PC-9 (cell line): ENCODE measurements around the gene RIMS4. TPM values are rescaled to one million over a fixed set of nuclear protein-coding genes. Genes with fewer than 3 reads are reported as not detected.

Source experiments
- BruUV-seq: library from RNA; stranded (reverse); fragments of 400-500 nt; replicated peaks from 2 replicates; lab custom pipeline; 2021; lab: Mats Ljungman, UMichigan
- CTCF ChIA-PET: fragments of 300-600 bp; sonication (Branson Sonifier 250); formaldehyde crosslinking; loops from one replicate; lab custom pipeline; 2022; ENCODE audit warnings: antibody characterized with exemption; lab: Charles Lee
- POLR2A ChIA-PET: fragments of 300-600 bp; sonication (Branson Sonifier 250); formaldehyde crosslinking; loops from one replicate; lab custom pipeline; 2022; ENCODE audit warnings: antibody characterized with exemption; ENCODE audit not compliant: unreplicated experiment; lab: Charles Lee
- DNase-seq, 2 experiments: peaks; one replicate each; pipeline versions ENCODE4 v3.0.0 to v3.0.0-alpha.2; 2015 to 2022; ENCODE audit warnings: mixed read lengths in 1 of 2
- H2AFZ ChIP-seq: fragments of 200-600 bp; sonication (generic); 2 replicates; pipeline ENCODE4 v1.8.1; 2017; ENCODE audit warnings: antibody characterized with exemption
- H3F3A ChIP-seq: fragments of 200-600 bp; sonication (generic); 2 replicates; pipeline ENCODE4 v1.8.1; 2017; ENCODE audit warnings: antibody characterized with exemption, mild to moderate bottlenecking, low read depth; ENCODE audit not compliant: insufficient read depth
- H3K27ac ChIP-seq: fragments of 200-600 bp; sonication (generic); 2 replicates; pipeline ENCODE4 v1.6.1; 2016; ENCODE audit warnings: mixed run types
- H3K27me3 ChIP-seq: fragments of 200-600 bp; sonication (generic); 2 replicates; pipeline ENCODE4 v1.6.1; 2016; ENCODE audit warnings: low read depth, mixed run types; ENCODE audit not compliant: insufficient read depth
- H3K36me3 ChIP-seq: fragments of 200-600 bp; sonication (generic); 2 replicates; pipeline ENCODE4 v1.6.1; 2016; ENCODE audit warnings: low read depth, mixed run types
- H3K4me1 ChIP-seq: fragments of 200-600 bp; sonication (generic); replicated peaks from 2 replicates; pipeline ENCODE4 v1.6.1; 2016; ENCODE audit warnings: mixed run types; ENCODE audit not compliant: insufficient read depth
- H3K4me2 ChIP-seq: fragments of 200-600 bp; sonication (generic); 2 replicates; pipeline ENCODE4 v1.6.1; 2017; ENCODE audit warnings: mixed run types
- H3K4me3 ChIP-seq: fragments of 200-600 bp; sonication (generic); 2 replicates; pipeline ENCODE4 v1.6.1; 2016; ENCODE audit warnings: mixed run types
- H3K79me2 ChIP-seq: fragments of 200-600 bp; sonication (generic); 2 replicates; pipeline ENCODE4 v1.6.1; 2017; ENCODE audit warnings: low read depth, mixed run types
- H3K9me2 ChIP-seq: fragments of 200-600 bp; sonication (generic); 2 replicates; pipeline ENCODE4 v1.8.1; 2017; ENCODE audit warnings: mild to moderate bottlenecking; ENCODE audit not compliant: insufficient read depth
- H3K9me3 ChIP-seq: fragments of 200-600 bp; sonication (generic); 2 replicates; pipeline ENCODE4 v1.8.1; 2016; ENCODE audit warnings: low read depth; ENCODE audit not compliant: insufficient read depth
- H4K20me1 ChIP-seq: fragments of 200-600 bp; sonication (generic); 2 replicates; pipeline ENCODE4 v1.8.1; 2017; ENCODE audit not compliant: insufficient read depth
- EZH2 ChIP-seq: fragments of 200-600 bp; sonication (generic); IDR thresholded peaks from 2 replicates; pipeline ENCODE4 v1.8.0; 2017; ENCODE audit warnings: antibody characterized with exemption, low read depth
- intact Hi-C: fragments of 100-400 bp; cut with micrococcal nuclease; formaldehyde crosslinking; loops from one replicate; pipeline ENCODE4 v1.10.0; 2022; ENCODE audit not compliant: unreplicated experiment
- total RNA-seq: library from RNA; stranded (reverse); gene quantifications from 2 replicates; pipeline ENCODE4 v1.2.3, GENCODE V29; 2021
- TF ChIP-seq, protein P1 (sequence below): fragments of 200-600 bp; sonication (generic); conservative IDR thresholded peaks from 2 replicates; pipeline ENCODE4 v1.6.1; 2017; ENCODE audit warnings: mixed run types, antibody characterized with exemption, mild to moderate bottlenecking, moderate library complexity

RIMS4 gene
- total RNA-seq, 1 experiment from 2014 or later = 0.13 TPM

DNA sequence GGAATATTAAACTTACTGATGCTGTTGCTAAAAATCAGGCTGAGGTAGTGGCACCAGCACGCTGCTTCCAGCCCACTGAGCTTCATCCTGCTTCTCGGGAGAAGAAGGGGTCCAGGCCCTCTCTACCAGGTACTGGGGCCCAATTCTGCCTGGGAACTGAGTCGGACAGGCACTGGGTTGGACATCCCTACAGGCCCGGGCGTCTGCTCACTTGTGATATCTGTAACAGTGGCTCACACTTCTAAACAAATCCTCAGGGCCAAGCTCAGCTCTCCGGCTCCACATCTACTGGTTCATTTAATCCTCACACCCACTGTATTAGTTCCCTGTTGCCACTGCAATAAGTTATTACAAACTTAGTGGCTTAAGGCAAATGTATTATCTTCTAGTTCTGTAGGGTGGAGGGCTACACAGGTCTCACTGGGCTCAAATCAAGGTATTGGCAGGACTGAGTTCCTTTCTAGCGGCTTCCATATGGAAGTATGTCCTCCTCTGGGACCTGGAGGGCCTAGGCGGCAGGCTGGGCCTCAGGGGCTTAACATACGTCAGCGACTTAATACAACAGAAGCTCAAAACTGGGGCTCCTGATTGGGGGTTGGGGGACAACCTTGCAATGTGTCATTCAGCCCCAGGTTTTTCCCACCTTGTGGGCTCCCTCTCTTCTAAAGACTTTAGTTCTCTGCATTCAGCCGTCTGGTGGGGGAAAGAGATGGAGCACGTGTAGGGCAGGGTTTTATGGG lies 66.3 kb downstream of the RIMS4 start:
- peaks cover 22% of the 10 kb centered on the region for H3F3A ChIP-seq
- ChIA-PET CTCF (interaction anchor here (0.5 kb wide), 1 partner anchor 123 kb away, joined by 9 read pairs; no protein-coding TSS in a partner anchor), POLR2A (no interaction called here)
- no peak for DNase-seq
- H3K79me2 ChIP-seq = no peaks in the 10 kb centered on the region
- H3K4me2 ChIP-seq = no peak overlapping the region
- H2AFZ ChIP-seq = no peak overlapping the region
- peaks cover 45% of the 10 kb centered on the region for H3K27me3 ChIP-seq
- no peaks in the 10 kb centered on the region for H3K9me3 ChIP-seq
- TF ChIP-seq EZH2 = no peak
- TF ChIP-seq, protein P1, sequence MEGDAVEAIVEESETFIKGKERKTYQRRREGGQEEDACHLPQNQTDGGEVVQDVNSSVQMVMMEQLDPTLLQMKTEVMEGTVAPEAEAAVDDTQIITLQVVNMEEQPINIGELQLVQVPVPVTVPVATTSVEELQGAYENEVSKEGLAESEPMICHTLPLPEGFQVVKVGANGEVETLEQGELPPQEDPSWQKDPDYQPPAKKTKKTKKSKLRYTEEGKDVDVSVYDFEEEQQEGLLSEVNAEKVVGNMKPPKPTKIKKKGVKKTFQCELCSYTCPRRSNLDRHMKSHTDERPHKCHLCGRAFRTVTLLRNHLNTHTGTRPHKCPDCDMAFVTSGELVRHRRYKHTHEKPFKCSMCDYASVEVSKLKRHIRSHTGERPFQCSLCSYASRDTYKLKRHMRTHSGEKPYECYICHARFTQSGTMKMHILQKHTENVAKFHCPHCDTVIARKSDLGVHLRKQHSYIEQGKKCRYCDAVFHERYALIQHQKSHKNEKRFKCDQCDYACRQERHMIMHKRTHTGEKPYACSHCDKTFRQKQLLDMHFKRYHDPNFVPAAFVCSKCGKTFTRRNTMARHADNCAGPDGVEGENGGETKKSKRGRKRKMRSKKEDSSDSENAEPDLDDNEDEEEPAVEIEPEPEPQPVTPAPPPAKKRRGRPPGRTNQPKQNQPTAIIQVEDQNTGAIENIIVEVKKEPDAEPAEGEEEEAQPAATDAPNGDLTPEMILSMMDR = no peak
- intact Hi-C loops = no loop called here
- no TSS peak for BruUV-seq
- no peak overlapping the region for H3K4me3 ChIP-seq
- H3K36me3 ChIP-seq = no peaks in the 10 kb centered on the region
- peaks cover 22% of the 10 kb centered on the region for H3K4me1 ChIP-seq
- H3K9me2 ChIP-seq = no peaks in the 10 kb centered on the region
- H4K20me1 ChIP-seq = peaks cover 5% of the 10 kb centered on the region
- H3K27ac ChIP-seq = no peak overlapping the region

DNA sequence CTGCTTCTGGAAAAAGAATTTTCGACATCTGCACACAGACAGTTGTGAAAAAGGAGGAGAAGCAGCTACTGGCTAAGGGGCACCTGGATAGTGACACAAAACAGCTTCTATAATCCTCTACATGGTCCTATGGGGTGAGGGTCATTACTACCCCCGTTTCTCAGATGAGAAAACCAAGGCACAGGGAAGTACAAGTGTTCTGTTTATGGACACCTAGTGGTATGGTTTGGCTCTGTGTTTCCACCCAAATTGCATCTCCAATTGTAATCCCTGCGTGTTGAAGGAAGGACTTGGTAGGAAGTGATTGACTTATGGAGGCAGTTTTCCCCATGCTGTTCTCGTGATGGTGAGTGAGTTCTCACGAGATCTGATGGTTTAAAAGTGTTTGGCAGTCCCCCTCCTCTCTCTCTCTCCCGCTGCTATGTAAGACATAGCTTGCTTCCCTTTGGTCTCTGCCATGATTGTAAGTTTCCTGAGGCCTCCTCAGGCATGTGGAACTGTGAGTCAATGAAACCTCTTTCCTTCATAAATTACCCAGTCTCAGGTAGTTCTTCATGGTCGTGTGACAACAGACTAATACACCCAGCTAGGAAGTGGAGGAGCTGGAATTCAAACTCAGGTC lies 67.2 kb downstream of the RIMS4 start:
- no TSS peak for BruUV-seq

DNA sequence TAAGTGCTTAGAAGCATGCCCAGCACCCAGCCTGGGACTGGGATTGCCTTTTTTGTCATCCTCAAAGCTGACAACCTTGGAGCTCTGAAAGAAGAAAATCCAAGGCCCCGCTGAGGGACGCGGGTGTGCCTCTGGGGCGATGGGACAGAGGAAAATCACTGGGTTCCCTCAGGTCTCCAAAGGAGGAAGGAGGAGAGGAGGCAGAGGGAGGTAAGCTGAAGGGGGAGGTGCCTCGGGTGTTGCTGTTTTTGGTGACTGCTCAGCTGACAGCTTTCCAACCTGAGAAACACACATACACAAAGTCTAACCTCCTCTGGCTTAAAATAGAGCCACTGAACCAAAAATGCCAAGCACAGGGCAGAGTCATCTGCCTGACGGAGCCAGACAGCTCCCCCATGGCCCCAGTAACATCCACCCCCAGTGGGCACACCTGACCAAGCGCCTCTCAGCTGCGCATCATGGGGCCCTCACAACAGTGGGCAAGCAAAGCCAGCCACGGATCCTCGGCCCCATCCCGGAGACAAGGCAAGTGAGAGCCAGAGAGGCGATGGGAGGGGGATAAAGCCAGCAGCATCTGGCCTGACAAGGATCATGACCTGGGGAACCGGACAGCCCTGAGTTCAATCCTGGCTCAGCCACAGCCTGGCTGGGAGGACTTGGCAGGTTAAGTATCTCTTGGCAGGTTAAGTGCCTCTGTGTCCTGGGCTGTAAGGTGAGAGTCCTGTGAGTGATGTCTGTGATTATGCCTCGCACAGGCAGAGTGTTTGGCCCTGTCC lies 67.9 kb downstream of the RIMS4 start:
- no peak overlapping the region for H3K27ac ChIP-seq
- BruUV-seq = no TSS peak
- intact Hi-C loops = no loop called here
- POLR2A ChIA-PET = no interaction called here
- DNase-seq = no peak
- no peaks in the 10 kb centered on the region for H3K79me2 ChIP-seq
- H4K20me1 ChIP-seq = peaks cover 5% of the 10 kb centered on the region
- TF ChIP-seq, protein P1 = no peak
- no peak for TF ChIP-seq EZH2
- no peak overlapping the region for H3K4me3 ChIP-seq
- CTCF ChIA-PET = interaction anchor here (0.5 kb wide), 1 partner anchor 103 kb away, joined by 7 read pairs; no protein-coding TSS in a partner anchor
- H3K9me3 ChIP-seq = no peaks in the 10 kb centered on the region
- H2AFZ ChIP-seq = no peak overlapping the region
- no peaks in the 10 kb centered on the region for H3K9me2 ChIP-seq
- peaks cover 45% of the 10 kb centered on the region for H3K27me3 ChIP-seq
- H3K4me1 ChIP-seq = peaks cover 19% of the 10 kb centered on the region
- peaks cover 16% of the 10 kb centered on the region for H3F3A ChIP-seq
- no peak overlapping the region for H3K4me2 ChIP-seq
- H3K36me3 ChIP-seq = no peaks in the 10 kb centered on the region

More for the DNA sequence above, 67.2 kb downstream of the RIMS4 start:
- Histone ChIP-seq H3K9me3 (no peaks in the 10 kb centered on the region), H3K4me2 (no peak overlapping the region), H3K79me2 (no peaks in the 10 kb centered on the region), H3K4me1 (peaks cover 22% of the 10 kb centered on the region), H3K36me3 (no peaks in the 10 kb centered on the region), H3K27me3 (peaks cover 45% of the 10 kb centered on the region), H3F3A (peaks cover 21% of the 10 kb centered on the region), H3K27ac (no peak overlapping the region), H4K20me1 (peaks cover 5% of the 10 kb centered on the region), H3K9me2 (no peaks in the 10 kb centered on the region), H2AFZ (no peak overlapping the region), H3K4me3 (no peak overlapping the region)
- no peak for DNase-seq
- TF ChIP-seq, protein P1 = no peak
- no peak for TF ChIP-seq EZH2
- intact Hi-C loops = no loop called here
- ChIA-PET CTCF (interaction anchor here (0.5 kb wide), 1 partner anchor 124 kb away, joined by 9 read pairs; no protein-coding TSS in a partner anchor), POLR2A (no interaction called here)
